GM13977 (cell line): ENCODE measurements around the gene MNS1.
"Not testable (repeated sequence)": the region's sequence is repeated elsewhere in the genome, so short reads cannot be mapped to it uniquely, and the experiment has no call there.

ENCODE experiments used
- DNase-seq: peaks from one replicate; pipeline ENCODE4 v3.0.0; 2012; ENCODE audit warnings: low spot score
- in situ Hi-C: fragments of 300-500 bp; cut with MboI; formaldehyde crosslinking; loops from one replicate; pipeline ENCODE4 v1.12.0; 2022; ENCODE audit warnings: low sequenced_read_pairs, low pct_unique_long_range_greater_than_20kb, mixed read lengths, inconsistent platforms; ENCODE audit not compliant: unreplicated experiment
- TF ChIP-seq, protein P1 (sequence below): IDR thresholded peaks from 2 replicates; pipeline ENCODE4 v1.5.1; 2012; ENCODE audit warnings: mild to moderate bottlenecking, control low read depth; ENCODE audit not compliant: insufficient read depth; ENCODE audit errors: extremely low read depth, missing control alignments

Gene MNS1

DNA sequence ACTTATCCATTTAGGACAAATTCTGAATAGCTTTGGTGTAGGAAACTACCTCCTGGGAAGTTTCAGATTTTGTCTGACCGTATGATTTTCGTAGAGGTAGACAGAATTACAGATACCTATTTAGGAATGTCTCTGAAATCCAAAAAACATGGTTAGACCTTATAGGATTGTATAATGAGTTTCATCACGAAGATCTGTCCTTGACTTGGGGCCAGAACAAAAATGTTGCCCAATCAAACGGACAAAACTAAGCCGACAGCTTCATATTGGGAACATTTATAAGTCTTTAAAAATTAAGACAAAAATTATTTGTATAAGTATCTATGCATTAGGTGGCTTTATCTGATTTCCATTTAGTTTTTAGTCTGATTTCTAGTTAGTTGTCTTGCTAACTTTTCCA lies 32.6 kb downstream of the MNS1 start:
- no peak for DNase-seq
- TF ChIP-seq, protein P1, sequence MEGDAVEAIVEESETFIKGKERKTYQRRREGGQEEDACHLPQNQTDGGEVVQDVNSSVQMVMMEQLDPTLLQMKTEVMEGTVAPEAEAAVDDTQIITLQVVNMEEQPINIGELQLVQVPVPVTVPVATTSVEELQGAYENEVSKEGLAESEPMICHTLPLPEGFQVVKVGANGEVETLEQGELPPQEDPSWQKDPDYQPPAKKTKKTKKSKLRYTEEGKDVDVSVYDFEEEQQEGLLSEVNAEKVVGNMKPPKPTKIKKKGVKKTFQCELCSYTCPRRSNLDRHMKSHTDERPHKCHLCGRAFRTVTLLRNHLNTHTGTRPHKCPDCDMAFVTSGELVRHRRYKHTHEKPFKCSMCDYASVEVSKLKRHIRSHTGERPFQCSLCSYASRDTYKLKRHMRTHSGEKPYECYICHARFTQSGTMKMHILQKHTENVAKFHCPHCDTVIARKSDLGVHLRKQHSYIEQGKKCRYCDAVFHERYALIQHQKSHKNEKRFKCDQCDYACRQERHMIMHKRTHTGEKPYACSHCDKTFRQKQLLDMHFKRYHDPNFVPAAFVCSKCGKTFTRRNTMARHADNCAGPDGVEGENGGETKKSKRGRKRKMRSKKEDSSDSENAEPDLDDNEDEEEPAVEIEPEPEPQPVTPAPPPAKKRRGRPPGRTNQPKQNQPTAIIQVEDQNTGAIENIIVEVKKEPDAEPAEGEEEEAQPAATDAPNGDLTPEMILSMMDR = no peak
- in situ Hi-C loops = loop anchor here (10.0 kb wide), 1 partner anchor 178 kb away; no protein-coding TSS in a partner anchor

DNA sequence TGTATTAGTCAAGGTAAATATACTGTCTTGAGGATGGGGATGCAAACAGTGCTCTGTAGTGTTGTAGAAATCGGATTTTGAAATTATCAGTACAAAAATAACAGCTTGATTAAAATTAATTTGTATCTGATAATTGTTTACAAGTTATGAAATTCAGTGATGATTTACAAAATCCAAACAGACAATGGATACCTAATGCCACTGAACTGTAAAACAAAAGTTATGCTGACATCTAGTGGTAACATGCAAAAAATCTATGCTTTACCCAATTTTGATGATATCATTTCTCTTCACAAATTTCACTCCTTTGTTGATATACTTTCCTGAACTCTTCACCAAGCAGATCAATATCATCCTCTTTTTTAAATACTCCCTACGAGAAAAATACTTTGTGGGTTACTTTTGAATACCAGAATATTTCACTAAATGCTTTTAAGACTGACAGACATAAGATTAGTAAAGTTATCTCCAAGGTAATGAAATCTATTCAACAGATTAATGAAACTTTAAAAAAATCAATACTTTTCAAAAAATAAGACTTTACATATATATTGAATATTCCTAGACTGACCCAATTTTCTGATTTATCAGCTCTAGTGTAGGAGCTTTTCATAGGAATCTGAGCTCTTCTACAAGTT lies 36.0 kb downstream of the MNS1 start:
- TF ChIP-seq, protein P1 = peak; percentile 48
- peak; percentile 26 for DNase-seq
- in situ Hi-C loops = no loop called here

DNA sequence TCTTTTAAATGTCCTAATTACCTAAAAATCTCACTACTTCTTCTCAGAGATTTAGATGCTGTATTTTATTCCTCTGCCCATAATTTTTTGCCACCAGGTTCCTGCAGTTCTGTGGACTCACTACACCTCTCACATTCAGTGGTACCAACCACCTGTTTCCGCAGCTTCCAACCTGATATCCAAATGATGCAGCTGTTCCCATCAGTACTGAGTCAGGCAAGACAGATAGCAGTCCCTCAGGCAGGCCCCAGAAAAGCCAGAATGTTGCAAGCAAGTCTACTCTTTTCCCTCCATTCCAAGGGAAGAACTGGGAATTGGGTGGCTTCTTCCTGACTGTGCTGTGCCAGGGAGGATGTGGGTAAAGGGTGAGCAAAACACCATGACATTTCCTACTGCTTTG lies 39.0 kb downstream of the MNS1 start:
- in situ Hi-C loops = no loop called here

DNA sequence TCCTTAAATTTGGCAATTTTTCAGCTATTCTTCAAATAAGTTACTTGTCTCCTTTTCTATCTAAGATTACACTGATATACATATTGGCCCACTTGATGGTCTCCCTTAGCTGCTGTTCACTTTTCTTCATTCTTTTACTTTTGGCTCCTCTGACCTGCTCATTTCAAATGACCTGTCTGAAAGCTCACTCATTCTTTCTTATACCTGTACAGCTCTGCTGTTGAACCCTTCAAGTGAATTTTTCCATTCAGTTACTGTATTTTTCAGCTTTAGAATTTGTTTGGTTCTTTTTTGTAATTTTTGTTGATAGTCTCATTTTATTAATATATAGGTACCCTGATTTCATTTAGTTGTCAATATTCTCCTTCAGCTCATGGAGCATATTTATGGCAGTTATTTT lies 39.7 kb downstream of the MNS1 start:
- no peak for DNase-seq
- in situ Hi-C loops = no loop called here
- TF ChIP-seq, protein P1 = no peak

More for the DNA sequence above, 39.0 kb downstream of the MNS1 start:
- TF ChIP-seq, protein P1 = no peak
- no peak for DNase-seq

DNA sequence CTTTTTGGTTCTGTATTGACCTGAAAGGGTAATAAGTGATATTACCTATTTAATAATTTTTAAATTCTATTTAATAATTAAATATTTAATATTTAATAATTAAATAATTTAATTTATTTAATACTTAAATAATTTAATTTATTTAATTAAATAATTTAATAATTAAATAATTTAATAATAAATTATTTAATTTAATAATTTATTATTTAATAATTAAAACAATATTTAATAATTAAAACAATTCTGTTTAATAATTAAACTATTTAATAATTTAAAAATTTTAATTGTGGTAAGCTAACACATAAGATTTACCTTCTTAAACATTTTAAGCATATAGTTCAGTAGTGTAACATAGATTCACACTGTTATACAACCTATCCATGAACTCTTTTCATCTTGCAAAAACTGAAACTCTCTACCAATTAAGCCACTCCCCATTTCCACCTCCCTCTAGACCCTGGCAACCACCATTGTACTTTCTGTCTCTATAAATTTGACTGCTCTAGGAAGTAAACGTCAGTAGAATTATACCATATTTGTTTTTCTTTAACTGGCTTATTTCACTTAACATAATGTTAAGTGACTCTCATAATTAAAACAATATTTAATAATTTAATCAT lies 51.7 kb downstream of the MNS1 start:
- DNase-seq, in situ Hi-C loops: not testable (repeated sequence)

DNA sequence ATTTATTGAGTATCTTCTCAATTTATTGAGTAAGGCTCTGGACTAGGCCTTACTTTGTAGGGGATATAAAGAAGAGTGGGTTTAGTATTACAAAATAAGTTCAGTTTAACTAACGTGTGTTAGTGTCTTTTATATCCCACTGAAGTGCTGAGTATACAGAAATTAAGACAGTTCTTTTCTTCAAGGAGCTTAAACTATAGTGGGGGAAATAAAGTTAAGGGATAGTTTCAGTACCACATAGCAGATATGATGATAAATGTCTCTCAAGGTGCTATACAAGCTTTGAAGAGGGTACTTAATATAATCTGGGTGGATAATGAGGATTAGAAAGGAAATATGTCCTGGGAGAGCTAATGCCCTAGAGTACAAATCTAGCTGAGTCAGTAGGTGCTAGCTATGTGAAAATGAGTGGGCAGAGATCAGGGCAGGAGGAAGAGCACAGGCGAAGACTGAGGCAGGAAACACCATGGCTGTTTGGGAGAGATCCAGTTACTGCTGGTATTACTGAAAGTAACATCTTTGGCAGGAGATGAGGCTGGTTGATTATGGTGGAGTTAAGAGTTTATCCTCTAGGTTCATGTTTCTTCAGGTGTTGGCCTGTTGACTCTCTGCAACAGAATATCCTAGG lies 53.7 kb downstream of the MNS1 start:
- TF ChIP-seq, protein P1 = no peak
- DNase-seq = no peak
- in situ Hi-C loops = no loop called here

DNA sequence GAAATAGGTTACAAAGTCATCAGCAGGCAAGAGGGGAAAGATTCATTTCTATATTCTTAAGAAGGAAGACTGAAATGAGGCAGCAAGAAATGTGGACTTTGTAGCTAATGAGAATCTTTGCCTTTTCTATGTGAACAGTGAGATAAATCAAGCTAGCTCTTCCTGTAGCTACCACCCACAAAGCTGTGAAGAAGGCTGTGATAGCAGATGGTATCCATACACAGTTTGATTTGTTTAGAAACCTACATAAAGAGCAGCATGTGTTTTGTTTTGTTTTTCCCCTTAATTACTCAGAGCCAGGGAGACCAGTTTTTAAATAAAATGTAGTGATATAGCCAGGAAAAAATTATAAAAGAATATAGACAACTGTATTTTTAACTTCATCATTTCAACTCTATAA lies 54.2 kb downstream of the MNS1 start:
- in situ Hi-C loops = no loop called here
- TF ChIP-seq, protein P1 = no peak
- no peak for DNase-seq

DNA sequence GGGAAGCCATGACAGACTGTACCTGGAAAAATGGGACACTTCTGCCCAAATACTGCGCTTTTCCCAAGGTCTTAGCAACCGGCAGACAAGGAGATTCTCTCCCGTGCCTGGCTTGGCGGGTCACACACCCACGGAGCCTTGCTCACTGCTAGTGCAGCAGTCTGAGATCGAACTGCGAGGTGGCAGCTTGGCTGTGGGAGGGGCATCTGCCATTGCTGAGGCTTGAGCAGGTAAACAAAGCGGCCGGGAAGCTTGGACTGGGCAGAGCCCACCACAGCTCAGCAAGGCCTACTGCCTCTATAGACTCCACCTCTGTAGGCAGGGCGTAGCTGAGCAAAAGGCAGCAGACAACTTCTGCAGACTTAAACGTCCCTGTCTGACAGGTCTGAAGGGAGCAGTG lies 65.7 kb downstream of the MNS1 start:
- in situ Hi-C loops = not testable (repeated sequence)

DNA sequence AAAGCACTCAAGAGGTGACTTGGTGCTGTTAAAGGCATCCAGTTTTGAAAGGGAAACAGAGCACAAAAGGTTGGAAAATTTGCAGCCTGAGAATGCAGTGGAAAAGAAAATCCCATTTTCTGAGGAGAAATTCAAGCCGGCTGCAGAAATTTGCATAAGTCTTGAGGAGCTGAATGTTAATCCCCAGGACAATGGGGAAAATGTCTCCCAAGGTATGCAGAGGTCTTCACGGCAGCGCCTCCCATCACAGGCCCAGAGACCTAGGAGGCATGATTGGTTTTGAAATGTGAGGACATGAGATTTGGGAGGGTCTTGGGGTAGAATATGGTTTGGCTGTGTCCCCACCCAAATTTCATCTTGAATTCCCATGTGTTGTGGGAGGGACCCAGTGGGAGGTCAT lies 67.6 kb downstream of the MNS1 start:
- DNase-seq, in situ Hi-C loops: not testable (repeated sequence)

More for the DNA sequence above, 65.7 kb downstream of the MNS1 start:
- not testable (repeated sequence) for DNase-seq
